PC-3 (cell line): ENCODE data around the gene DIAPH3.

Source experiments
- CTCF ChIP-seq: fragments of 300-600 bp; sonication (generic); conservative IDR thresholded peaks from 2 replicates; pipeline ENCODE4 v1.5.1; 2017; ENCODE audit warnings: antibody characterized with exemption, low read depth, mild to moderate bottlenecking, low read length
- EZH2 ChIP-seq: fragments of 300-600 bp; sonication (generic); IDR thresholded peaks from one replicate; pipeline ENCODE4 v1.6.1; 2017; ENCODE audit warnings: antibody characterized with exemption, mild to moderate bottlenecking, low read length; ENCODE audit not compliant: unreplicated experiment
- EZH2phosphoT487 ChIP-seq: fragments of 300-600 bp; sonication (generic); IDR thresholded peaks from 2 replicates; pipeline ENCODE4 v1.6.1; 2018; ENCODE audit warnings: mild to moderate bottlenecking, antibody characterized with exemption, low read length, borderline replicate concordance

GRCh38 chr13:60135344-60135743 lies 28.4 kb downstream of the DIAPH3 start:
- TF ChIP-seq CTCF (no peak), EZH2phosphoT487 (no peak), EZH2 (no peak)
